ENCODE measurements around the gene SPSB1. TPM values are rescaled to one million over a fixed set of nuclear protein-coding genes. Genes with fewer than 3 reads are reported as not detected.
"Not testable (repeated sequence)": the region's sequence is repeated elsewhere in the genome, so short reads cannot be mapped to it uniquely, and the experiment has no call there.

Gene SPSB1
- total RNA-seq, 2 donors from 2014 or later: 16.8 to 19.1 TPM

DNA sequence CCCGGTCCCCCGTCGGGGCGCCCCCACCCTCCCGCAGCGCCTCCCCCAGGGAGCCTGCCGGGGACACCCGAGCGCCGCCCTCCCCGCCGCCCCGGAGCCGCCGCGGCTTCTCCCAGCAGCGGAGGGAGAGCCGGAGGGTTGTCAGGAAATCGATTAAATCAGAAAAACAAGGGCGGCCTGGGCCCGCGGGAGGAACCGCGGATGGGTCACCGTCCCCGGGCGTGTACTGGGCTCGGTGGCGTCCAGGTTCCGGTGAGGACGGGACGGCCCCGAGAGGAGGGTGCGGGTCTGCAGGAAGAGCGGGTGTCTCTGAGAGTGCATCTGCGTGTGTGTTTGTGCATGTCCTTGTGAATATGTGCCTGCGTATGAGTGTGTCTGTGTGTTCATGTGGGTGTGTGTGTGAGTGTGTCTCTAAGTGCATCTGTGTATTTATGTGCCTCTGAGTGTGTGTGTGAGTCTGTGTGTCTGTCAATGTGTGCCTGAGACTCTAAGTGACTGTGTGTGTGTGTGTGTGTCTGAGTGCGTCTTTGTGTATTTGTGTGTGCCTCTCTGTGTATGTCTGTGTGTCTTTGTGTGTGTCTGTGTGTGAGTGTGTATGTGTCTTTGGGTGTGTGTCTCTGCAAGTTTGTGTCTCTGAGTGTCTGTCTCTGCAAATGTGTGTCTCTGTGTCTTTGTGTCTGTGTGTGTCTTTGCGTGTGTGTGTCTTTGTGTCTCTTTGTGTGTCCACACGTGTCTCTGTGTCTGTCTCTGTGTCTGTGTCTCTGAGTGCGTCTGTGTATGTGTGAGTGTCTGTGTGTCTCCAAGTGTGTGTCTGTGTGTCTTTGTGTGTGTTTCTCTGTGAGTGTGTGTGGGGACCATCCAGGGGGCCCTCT, 1.1 kb downstream of the SPSB1 start:
- DNase-seq (no peak), ATAC-seq (peak; percentile 2 to 3)
- intact Hi-C loops (cut with DNase I): loop anchor here (5.0 to 10.0 kb wide), 3 partner anchors 81 to 149 kb away; no protein-coding TSS in a partner anchor

DNA sequence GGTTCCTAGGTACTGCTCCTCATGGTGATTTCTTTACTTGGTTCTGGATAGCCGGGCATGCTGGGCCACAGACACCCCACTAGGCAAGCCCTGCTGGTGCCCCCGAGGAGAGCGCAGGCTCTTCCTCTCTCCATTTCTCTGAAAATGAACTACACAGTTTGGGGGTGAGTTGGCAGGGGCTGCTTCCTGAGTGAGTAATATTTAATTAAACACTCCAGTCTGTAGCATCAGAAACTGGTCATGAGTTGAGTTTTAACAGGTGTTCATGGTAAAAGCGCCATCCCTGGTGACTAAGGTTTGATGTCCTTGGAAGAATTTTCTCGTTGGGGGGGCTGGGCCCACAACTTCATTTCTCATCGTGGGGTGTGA, 1.7 kb downstream of the SPSB1 start:
- DNase-seq: no peak
- intact Hi-C loops (cut with DNase I): loop anchor here (5.0 to 10.0 kb wide), 3 partner anchors 80 to 148 kb away; no protein-coding TSS in a partner anchor
- peak in 1 of 2 donors; percentile 5 for ATAC-seq

GRCh38 chr1:9294910-9295636, 2.4 kb downstream of the SPSB1 start:
- intact Hi-C loops (cut with DNase I): loop anchor here (5.0 to 10.0 kb wide), 3 partner anchors 80 to 147 kb away; no protein-coding TSS in a partner anchor
- ATAC-seq: peak in 1 of 2 donors; percentile 45
- no peak for DNase-seq

DNA sequence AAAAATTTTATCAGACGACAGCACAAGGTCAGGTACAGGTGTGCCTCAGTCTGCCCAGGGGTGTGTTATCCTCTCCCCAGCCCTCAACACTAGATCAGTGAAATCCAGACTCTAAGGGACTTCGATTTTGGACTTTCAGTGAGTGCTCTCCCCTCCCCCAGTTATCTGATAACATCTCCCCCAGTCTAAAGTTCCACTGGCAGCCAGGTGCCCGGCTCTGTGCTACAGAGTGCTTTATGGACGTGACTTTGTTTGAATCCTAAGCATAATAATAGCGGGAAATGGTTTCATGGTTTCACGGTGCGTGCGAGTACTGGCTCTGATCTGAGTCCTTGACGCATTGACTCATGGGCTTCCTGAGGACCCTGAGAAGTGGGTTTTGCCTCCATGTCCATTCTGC, 3.2 kb downstream of the SPSB1 start:
- intact Hi-C loops (cut with DNase I): loop anchor here (10.0 kb wide), 2 partner anchors 79 to 89 kb away; no protein-coding TSS in a partner anchor
- DNase-seq (no peak), ATAC-seq (no peak)

GRCh38 chr1:9296850-9297249, 4.2 kb downstream of the SPSB1 start:
- ATAC-seq (no peak), DNase-seq (no peak)
- intact Hi-C loops (cut with DNase I): loop anchor here (10.0 kb wide), 2 partner anchors 78 to 88 kb away; no protein-coding TSS in a partner anchor

DNA sequence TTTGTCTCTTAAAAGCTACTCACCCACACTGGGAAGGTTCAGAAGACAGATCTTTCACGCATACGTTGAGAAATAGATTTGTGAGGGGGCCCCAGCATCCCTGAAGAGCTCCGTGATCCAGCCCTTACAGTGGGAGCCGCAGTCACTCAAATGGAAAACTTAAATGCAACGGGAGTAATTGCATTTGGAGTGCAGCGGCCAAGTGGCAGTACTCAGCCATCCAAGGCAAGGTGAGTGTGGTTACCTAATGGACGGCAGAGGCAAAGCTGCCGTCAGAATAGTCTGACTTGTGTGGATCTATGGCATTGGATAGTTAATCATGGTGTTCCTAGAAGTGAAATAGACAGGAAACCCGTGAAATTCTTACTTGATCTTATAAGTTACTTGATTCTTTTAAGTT, 5.1 kb downstream of the SPSB1 start:
- intact Hi-C loops (cut with DNase I): loop anchor here (10.0 kb wide), 2 partner anchors 77 to 87 kb away; no protein-coding TSS in a partner anchor
- no peak for ATAC-seq
- DNase-seq: no peak

- intact Hi-C loops (cut with DNase I): loop anchor here (10.0 kb wide), 2 partner anchors 77 to 87 kb away; no protein-coding TSS in a partner anchor
- DNase-seq (no peak), ATAC-seq (no peak)
Observed at GRCh38 chr1:9298282-9298681, 5.6 kb downstream of the SPSB1 start.

GRCh38 chr1:9299571-9300541, 7.2 kb downstream of the SPSB1 start:
- intact Hi-C loops (cut with DNase I): loop anchor here (10.0 kb wide), 2 partner anchors 75 to 85 kb away; no protein-coding TSS in a partner anchor
- peak in 1 of 2 donors; percentile 28 for ATAC-seq
- not testable (repeated sequence) for DNase-seq

DNA sequence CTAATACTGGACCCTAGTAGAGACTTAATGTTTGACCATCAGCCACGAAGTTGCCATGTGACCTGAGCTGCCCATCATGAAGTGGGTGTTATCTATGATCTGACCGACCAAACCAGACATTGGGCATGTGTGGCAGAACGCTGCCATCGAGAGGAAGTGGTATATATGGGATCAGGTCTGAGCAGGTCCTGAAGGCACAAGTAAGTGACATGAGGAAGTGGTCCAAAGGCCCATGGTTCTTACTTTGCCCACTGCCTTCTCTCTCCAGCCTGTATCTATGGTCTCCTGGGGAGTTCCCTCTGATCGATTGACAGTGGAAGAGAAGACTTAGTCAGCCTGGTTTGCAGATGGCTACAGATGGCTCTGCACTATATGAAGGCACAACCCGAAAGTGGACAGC, 7.9 kb downstream of the SPSB1 start:
- DNase-seq: no peak
- intact Hi-C loops (cut with DNase I): no loop called here
- no peak for ATAC-seq

- ATAC-seq (peak; percentile 40 to 62), DNase-seq (no peak)
- intact Hi-C loops (cut with DNase I): no loop called here
Observed at GRCh38 chr1:9302745-9303524, 10.2 kb downstream of the SPSB1 start.

- DNase-seq (no peak), ATAC-seq (no peak)
- intact Hi-C loops (cut with DNase I): no loop called here
Observed at GRCh38 chr1:9303916-9304315, 11.2 kb downstream of the SPSB1 start.

GRCh38 chr1:9305216-9305615, 12.5 kb downstream of the SPSB1 start:
- DNase-seq: no peak
- no peak for ATAC-seq
- intact Hi-C loops (cut with DNase I): no loop called here

GRCh38 chr1:9306006-9306405, 13.3 kb downstream of the SPSB1 start:
- ATAC-seq (no peak), DNase-seq (no peak)
- intact Hi-C loops (cut with DNase I): no loop called here

DNA sequence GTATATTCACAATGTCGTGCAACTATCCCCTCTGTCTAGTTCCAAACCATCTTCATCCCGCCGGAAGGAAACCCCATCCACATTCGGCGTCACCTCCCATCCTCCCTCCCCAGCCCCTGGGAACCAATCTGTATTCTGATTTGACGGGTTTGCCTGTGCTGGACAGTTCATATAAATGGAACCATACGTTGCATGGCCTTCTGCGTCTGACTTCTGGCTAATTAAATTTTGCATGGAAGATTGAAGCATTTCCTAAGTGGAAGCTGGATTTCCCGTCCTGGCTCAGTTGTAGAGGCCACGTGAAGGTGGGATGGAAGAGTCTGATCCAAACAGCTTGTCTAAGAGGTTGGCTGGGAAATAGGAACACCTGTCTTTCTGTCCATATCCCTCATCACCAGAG, 14.6 kb downstream of the SPSB1 start:
- intact Hi-C loops (cut with DNase I): no loop called here
- DNase-seq: no peak
- ATAC-seq: no peak

GRCh38 chr1:9308236-9308785, 15.6 kb downstream of the SPSB1 start:
- DNase-seq (no peak), ATAC-seq (no peak)
- intact Hi-C loops (cut with DNase I): no loop called here

- ATAC-seq (no peak), DNase-seq (no peak)
- intact Hi-C loops (cut with DNase I): no loop called here
Observed at GRCh38 chr1:9309080-9309479, 16.4 kb downstream of the SPSB1 start.

DNA sequence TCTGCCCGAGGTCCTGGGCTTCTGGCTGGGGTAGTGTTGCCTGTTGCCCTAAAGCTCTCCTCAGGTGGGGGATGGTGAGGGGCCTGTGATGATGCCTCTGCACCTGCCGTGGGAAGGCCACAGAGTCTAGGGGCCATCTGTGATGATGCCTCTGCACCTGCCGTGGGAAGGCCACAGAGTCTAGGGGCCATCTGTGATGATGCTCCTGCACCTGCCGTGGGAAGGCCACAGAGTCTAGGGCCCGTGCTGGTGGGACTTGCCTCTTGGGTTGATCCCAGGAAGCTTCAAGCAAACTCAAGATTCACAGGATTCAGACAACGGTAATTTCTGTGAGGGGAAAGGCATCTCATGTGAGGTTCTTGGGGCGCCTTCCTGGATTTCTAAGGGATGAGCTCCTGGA, 17.3 kb downstream of the SPSB1 start:
- ATAC-seq (no peak), DNase-seq (no peak)
- intact Hi-C loops (cut with DNase I): no loop called here

- DNase-seq (no peak), ATAC-seq (no peak)
- intact Hi-C loops (cut with DNase I): no loop called here
Observed at GRCh38 chr1:9311029-9311428, 18.3 kb downstream of the SPSB1 start.
